NCI-H345 treated with DMSO at 0.1 percent for 48 hours (cell line): ENCODE measurements around the gene RNF39.

Experiments used
- DNase-seq: peaks from one replicate; lab custom pipeline; 2025; ENCODE audit not compliant: unreplicated experiment; lab: John Stamatoyannopoulos, UW

The RNF39 gene

DNA sequence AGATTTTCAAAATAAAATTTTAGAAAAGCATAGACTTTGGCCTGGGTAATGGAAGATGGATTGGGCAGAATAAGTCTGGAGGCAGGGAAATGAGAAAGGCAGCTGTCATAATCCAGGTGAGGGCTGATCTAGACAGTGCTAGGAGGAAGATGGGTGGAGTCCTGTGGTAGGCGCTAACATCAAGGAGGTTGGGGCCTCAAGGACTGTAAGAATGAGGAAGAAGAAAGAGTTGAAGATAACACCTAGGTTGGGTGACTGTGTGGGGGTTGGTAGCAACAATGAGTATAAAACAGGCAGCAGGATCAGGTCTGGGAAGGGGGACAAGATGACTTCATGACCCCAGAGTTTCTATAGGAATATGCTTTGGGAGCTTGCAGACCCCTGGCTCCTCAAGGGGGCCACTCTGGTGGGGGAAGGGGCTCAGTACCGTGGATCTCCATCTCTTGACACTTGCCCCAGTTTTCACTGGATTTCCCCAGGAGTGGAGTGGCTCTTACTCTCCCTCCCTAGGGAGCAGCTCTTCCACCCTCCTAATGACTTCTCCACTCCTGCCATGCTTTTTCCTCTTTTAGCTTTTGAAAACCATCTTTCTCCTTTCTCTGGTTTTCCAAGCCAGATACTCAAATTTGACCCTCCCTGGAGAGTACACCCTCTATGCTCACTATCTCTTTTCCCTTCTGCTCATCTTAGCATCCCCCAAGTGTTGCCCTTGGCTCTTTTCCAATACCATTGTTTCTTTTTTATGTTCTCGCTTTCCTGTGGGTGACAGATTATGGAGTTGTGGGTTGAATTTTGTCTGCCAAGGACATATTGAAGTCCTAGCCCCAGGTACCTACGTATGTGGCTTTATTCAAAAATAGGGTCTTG, 22.6 kb upstream of the RNF39 start:
- DNase-seq = no peak

GRCh38 chr6:30096829-30097228, 21.3 kb upstream of the RNF39 start:
- DNase-seq = no peak

- DNase-seq = no peak
Measured at GRCh38 chr6:30093951-30094661, 18.5 kb upstream of the RNF39 start.

GRCh38 chr6:30092852-30093543, 17.4 kb upstream of the RNF39 start:
- no peak for DNase-seq

- DNase-seq = no peak
Measured at GRCh38 chr6:30091577-30092381, 16.2 kb upstream of the RNF39 start.

DNA sequence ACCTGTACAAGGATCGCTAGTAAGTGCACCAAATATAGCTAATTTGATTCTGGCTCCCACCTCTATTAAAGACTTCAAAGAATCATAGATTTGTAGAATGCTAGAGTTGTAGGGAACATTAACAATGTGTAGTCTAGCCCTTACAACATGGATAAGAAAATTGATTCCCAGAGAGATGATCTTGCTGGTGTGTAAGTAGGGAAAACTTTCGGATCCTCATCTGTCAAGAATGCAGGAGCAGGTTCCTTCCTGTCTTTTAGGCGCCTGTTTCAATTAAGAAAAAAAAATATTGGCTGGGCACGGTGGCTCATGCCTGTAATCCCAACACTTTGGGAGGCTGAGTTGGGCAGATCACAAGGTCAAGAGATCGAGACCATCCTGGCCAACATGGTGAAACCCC, 12.3 kb upstream of the RNF39 start:
- no peak for DNase-seq

- no peak for DNase-seq
Measured at GRCh38 chr6:30077218-30077617, 1.6 kb upstream of the RNF39 start.

- no peak for DNase-seq
Measured at GRCh38 chr6:30075790-30076732, 492 bp upstream of the RNF39 start.

GRCh38 chr6:30074331-30075093, 1.1 kb downstream of the RNF39 start:
- no peak for DNase-seq

DNA sequence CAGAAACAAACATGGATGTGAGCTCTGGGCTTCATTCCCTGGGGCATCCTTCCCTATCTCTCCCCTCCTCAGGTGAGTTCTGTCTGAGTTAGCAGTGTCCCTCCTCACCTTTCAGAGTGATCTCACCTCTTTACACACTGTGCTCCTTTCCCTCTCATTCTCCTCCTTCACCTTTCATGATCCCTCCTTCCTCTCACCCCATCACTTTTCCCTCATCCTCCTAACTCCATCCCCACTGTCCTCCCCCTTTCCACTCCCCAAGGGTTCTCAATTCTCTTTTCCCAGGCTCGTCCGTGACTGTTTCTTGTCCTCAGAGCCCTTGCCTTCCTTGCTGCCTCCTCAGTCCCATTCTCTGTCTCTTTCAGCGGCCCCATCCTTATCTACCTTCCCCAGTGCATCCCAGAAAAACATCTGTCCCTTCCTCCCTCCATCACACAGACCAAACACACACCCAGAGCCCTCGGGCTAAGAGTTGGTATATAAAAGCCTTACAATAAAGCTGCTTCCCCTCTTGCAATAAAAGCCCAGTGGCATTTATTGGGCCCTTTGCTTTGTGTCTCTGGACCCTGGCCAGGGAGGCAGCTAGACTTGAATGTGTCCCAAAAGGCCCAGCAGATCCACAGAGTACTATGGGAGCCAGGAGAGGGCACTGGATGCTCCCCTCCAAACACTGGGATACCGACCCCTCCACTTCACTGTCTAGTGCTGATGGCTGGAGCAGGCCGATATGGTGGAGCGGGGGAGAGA, 1.9 kb downstream of the RNF39 start:
- DNase-seq = no peak

DNA sequence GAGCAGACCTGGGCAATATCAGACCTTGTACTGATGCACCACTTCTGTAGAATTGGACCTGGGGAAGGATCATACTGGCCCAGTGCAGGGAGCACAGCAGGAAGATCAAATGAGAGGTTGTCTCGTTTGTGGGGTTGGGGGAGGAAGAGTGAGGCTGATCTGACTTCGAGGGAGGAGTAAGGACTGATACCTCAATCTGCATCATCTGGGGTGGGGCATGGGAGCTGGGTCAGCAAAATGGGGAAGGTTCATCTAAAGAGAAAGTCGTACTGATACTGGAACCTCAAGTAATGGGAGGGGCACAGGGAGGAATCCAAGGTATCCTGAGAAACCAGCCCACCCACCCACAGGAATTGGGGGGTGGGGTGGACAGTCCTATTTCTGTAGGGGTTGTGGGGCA, 3.7 kb downstream of the RNF39 start:
- DNase-seq = no peak

GRCh38 chr6:30071081-30071818, 4.3 kb downstream of the RNF39 start:
- no peak for DNase-seq

- DNase-seq = no peak
Measured at GRCh38 chr6:30067460-30068139, 8.0 kb downstream of the RNF39 start.

- DNase-seq = peak; percentile 96
Measured at GRCh38 chr6:30066577-30067459, 8.8 kb downstream of the RNF39 start, which contains the start of gene PPP1R11. PPP1R11 (plus strand) TSS chr6:30067198; CDS start chr6:30067411, 213 bp downstream.

DNA sequence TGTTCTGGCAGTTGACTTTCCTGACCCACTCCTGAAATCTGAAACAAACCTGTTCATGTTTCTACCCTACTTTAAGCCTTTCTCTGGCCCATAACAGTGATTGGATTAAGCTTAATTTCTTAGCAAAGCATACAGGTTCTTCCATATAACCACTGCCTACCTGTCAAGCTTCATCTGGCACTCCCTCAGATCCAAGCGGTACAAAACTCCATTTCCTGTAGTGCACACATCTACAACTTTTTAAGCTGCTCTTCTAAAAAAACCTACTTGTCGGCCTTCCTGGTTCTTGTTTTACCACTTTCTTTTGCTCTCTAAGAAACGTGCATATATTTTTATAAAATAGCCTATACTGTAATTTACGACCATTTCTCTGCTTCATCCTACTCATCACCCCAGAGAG, 9.5 kb downstream of the RNF39 start:
- no peak for DNase-seq

GRCh38 chr6:30063315-30063714, 12.3 kb downstream of the RNF39 start:
- no peak for DNase-seq
